ENCODE measurements around the gene SPRR2E.

- TF ChIP-seq CTCF (IDR thresholded peaks at IDR 0.05): no peak
- no peak for TF ChIP-seq EP300 (IDR thresholded peaks at IDR 0.05)
These were observed 25.2 kb upstream of the SPRR2E start for GRCh38 chr1:153119491-153119971.

All from tibial nerve (tissue), 4 donors.